Measurements from ENCODE around the gene C17orf100. TPM values are rescaled to one million over a fixed set of nuclear protein-coding genes. Genes with fewer than 3 reads are reported as not detected.
"Not testable (repeated sequence)": the region's sequence is repeated elsewhere in the genome, so short reads cannot be mapped to it uniquely, and the experiment has no call there.

The C17orf100 gene
- total RNA-seq, 1 donor from 2014 or later, result 2.0 TPM

GRCh38 chr17:6686026-6686425, 34.5 kb downstream of the C17orf100 start:
- intact Hi-C loops (cut with micrococcal nuclease), result no loop called here

DNA sequence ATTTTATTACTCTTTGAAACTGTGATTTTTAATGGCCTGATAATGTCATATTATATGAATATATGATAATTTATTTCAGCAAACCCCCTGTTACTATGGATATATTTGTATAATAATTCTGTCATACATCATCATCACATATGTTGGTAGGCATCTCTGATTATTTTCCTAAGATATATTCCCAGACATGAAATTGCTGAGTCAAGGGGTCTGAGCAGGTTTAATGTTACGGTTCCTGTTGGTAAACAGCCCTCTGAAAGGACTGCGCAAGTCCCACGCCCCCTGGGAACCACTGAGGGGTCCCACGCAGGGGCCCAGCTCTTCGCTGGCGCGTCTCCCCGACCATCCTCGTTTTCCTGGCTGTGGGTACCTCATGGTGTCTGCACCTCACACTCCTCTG, 37.4 kb downstream of the C17orf100 start:
- intact Hi-C loops (cut with micrococcal nuclease), result no loop called here

DNA sequence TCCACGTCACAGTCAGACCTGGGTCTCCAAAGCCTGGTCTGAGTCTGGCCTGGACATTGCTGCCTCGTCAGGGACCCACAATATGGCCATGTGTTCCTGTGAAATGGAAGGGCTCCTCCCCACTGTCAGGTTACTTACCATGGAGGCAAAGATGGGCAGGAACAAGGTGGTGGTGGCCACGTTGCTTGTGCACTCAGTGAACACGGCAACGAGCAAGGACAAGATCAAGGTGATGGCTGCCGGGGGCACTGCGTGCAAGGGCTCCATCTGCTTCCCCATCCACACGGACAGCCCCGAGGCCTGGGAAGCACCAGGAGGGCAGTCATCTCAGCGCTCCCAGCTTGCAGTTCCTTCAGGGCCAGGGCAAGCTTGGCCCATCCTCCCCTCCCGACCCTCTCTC, 39.1 kb downstream of the C17orf100 start:
- intact Hi-C loops (cut with micrococcal nuclease), result no loop called here

DNA sequence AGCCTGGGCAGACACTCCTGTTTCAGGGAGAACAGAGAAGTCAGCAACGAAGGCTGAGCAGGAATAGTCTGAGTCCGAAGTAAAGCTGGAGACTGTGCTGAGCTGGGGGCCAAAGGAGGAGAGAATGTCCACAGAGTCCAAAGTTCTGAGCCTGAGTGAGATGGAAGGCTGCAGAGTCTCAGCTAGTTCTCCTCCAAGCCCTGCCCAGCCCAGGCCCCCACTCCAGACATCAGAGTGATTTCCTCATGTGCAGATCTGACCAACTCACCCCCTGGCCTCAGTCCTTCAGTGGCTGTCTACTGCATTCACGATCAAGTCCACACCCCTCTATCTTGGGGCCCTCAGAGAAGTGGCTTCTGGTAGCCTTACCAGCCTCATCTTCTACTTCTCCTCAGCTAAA, 40.0 kb downstream of the C17orf100 start:
- intact Hi-C loops (cut with micrococcal nuclease), result no loop called here

DNA sequence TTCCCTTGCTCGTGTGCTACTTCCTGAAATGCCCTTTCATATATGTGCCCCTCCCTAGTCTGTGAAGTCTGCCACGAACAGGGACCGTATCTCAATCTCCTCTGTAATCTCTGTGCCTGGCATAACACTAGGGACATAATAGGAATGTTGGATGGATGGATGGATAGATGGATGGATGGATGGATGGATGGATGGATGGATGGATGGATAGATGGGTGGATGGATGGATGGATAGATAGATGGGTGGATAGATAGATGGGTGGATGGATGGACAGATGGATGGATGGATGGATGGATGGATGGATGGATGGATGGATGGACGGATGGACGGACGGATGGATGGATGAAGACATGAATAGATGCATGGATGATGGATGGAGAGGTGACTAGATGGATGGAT, 40.4 kb downstream of the C17orf100 start:
- intact Hi-C loops (cut with micrococcal nuclease), result not testable (repeated sequence)

GRCh38 chr17:6695051-6695450, 43.5 kb downstream of the C17orf100 start:
- intact Hi-C loops (cut with micrococcal nuclease), result no loop called here

DNA sequence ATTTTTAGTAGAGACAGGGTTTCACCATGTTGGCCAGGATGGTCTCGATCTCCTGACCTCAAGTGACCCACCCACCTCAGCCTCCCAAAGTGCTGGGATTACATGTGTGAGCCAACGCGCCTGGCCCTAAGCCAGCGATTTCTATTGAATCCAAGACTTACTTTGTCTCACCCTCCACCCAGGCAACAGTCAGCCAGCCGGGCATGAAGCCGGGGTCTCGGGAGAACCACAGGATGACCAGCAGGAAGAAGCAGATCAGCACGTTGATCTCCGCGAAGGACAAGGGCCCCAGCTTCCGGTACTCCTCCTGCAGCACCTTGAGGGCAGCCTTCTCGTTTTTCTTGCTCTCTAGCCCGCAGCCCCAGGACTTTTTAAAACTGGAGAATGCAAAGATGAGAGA, 44.0 kb downstream of the C17orf100 start:
- intact Hi-C loops (cut with micrococcal nuclease), result no loop called here

DNA sequence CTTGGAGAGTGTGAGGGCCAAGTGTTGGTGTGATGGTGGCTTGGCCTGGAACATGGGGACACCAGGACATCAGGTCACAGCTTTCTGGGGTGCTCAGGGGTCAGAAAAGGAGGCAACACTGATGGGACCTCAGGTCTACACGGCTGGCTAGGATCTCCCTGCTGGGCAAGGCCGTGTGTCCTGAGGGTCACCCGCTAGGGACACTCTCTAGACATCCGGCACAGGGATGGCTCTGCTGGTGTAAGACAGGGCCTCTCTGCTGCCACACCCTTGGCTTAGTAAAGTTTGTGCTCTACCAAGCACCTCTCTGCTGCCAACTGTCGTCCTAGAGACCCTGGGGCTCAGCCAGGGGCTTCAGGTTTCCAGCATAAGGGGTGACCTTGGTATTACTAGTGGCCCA, 45.3 kb downstream of the C17orf100 start:
- intact Hi-C loops (cut with micrococcal nuclease), result no loop called here

DNA sequence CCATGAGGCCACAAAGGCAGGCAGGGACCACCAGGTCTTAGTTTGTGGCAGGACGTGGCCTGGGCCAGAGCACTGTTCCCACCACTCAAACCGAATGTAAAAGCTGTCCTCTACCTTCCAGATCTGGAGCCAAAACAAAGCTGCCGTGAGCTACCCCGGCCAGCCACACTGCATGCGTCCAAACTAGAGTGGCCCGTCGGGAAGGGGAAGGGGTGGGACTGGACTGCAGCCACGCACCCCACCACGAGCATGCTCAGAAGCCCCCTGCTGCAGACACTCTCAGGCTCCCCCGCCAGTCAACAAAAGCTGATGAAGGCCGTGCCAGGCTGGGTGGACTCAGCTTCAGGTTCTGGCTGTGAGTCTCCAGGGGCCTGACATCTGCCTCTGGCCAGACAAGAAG, 46.4 kb downstream of the C17orf100 start:
- intact Hi-C loops (cut with micrococcal nuclease), result no loop called here

- intact Hi-C loops (cut with micrococcal nuclease), result no loop called here
Measured at GRCh38 chr17:6699997-6700947, 48.7 kb downstream of the C17orf100 start.

DNA sequence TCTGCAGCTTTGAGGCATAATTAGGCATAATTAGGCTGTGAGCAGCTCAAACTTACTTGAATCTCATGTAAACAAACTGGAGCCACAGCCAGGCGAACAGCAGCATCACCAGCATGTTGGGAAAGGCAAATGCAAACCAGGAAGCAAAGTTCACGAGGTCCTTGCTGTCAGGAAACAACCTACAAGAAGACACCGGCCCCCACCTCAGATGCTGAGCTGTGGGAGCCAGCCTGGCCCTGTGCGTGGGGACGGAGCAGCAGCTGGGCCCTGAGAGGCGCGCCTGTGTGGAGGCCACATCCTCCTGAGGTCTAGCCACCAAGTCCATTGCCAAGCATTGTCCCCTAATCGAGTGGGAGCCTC, 49.4 kb downstream of the C17orf100 start:
- intact Hi-C loops (cut with micrococcal nuclease), result no loop called here

DNA sequence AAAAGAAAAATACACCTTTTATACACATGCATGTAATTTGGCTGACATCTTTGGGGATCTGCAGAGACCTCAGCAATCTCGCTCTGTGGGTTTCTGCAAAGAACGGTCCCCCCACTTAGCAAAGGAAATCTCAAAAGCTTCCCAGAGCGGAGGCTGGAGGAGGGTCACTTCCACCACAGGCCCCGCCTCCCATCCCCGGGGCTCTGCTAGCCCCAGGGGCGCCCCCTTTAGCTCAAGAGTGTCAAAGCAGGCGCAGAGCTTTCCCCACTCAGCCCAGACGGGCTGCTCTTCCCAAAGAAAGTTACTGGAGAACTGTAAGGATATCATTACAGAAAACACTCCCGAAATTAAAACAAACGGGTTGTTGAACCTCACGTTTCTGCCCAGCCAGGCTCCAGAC, 50.2 kb downstream of the C17orf100 start:
- intact Hi-C loops (cut with micrococcal nuclease), result no loop called here

DNA sequence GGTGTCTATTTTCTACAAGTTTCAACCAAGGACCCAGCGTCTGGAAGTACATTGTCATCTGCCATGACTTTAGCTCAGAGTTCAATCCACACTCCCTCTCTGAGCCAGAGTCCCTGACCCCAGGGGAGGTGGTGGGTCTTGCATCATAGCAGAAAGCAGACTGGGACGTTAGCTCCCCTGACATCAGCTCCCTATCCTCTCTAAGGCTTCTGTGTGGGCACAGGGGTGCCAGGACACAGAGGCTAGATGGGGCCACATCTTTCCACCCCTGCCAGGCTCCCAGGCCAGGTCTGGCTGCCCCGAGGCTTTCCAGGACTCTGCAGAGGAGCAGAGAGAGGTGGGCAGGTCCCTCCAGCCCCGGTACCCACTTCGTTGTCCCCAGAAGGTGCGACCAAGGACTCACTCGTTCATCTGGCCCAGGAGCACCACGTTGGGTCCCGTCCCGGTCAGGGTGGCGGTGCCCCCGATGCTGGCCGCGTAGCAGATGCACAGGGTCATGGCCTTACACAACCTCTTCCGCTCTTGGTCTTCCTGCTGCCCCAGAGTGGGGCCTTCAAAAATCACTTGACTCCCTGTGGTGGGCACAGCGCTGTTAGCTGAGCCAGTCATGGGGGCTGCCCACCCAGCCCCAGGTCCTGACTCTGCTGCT, 51.1 kb downstream of the C17orf100 start:
- intact Hi-C loops (cut with micrococcal nuclease), result no loop called here

Other genes with a start within 250 kb of the C17orf100 start
- gene AIPL1, start 216.6 kb upstream of the C17orf100 start, total RNA-seq, result not detected in 2 replicates
- 19.6 and 19.9 TPM in 2 replicates for gene PIMREG, start 207.3 kb upstream of the C17orf100 start, total RNA-seq
- gene PITPNM3, start 95.2 kb upstream of the C17orf100 start, total RNA-seq, result 0.83 and 1.0 TPM in 2 replicates
- 19.6 and 22.4 TPM in 2 replicates for gene KIAA0753, start 11.1 kb upstream of the C17orf100 start, total RNA-seq
- gene TXNDC17, start 10.7 kb upstream of the C17orf100 start, total RNA-seq, result 70.8 and 75.7 TPM in 2 replicates
- 19.1 and 23.7 TPM in 2 replicates for gene MED31, start 157 bp upstream of the C17orf100 start, total RNA-seq
- gene SLC13A5, start 61.6 kb downstream of the C17orf100 start, total RNA-seq, result not detected in 2 replicates
- 432 and 434 TPM in 2 replicates for gene XAF1, start 104.3 kb downstream of the C17orf100 start, total RNA-seq
- gene FBXO39, start 124.5 kb downstream of the C17orf100 start, total RNA-seq, result 5.5 and 6.4 TPM in 2 replicates
- gene TEKT1, start 180.0 kb downstream of the C17orf100 start, total RNA-seq, result not detected in 2 replicates